HS-5 (cell line): Measurements from ENCODE around the gene CMSS1.
"Not testable (repeated sequence)": the region's sequence is repeated elsewhere in the genome, so short reads cannot be mapped to it uniquely, and the experiment has no call there.

ENCODE experiments used
- DNase-seq: peaks from one replicate; pipeline ENCODE4 v3.0.0-alpha.2; 2012; ENCODE audit warnings: low read depth

The CMSS1 gene

GRCh38 chr3:100083209-100083608 lies 265.5 kb downstream of the CMSS1 start:
- DNase-seq = no peak

GRCh38 chr3:100084100-100084806 lies 266.6 kb downstream of the CMSS1 start:
- DNase-seq = no peak

- no peak for DNase-seq
These were observed 268.7 kb downstream of the CMSS1 start for GRCh38 chr3:100086401-100086800.

GRCh38 chr3:100087198-100087597 lies 269.5 kb downstream of the CMSS1 start:
- DNase-seq = no peak

GRCh38 chr3:100088735-100089368 lies 271.2 kb downstream of the CMSS1 start:
- no peak for DNase-seq

- no peak for DNase-seq
These were observed 272.4 kb downstream of the CMSS1 start for GRCh38 chr3:100089812-100090668.

GRCh38 chr3:100090669-100091005 lies 273.0 kb downstream of the CMSS1 start:
- DNase-seq = no peak

GRCh38 chr3:100093831-100094230 lies 276.2 kb downstream of the CMSS1 start:
- no peak for DNase-seq

- not testable (repeated sequence) for DNase-seq
These were observed 278.6 kb downstream of the CMSS1 start for GRCh38 chr3:100096286-100096685.

GRCh38 chr3:100096866-100097265 lies 279.2 kb downstream of the CMSS1 start:
- no peak for DNase-seq

- DNase-seq = no peak
These were observed 280.5 kb downstream of the CMSS1 start for GRCh38 chr3:100097919-100098783.

GRCh38 chr3:100098784-100099070 lies 281.1 kb downstream of the CMSS1 start:
- DNase-seq = no peak

GRCh38 chr3:100099621-100100020 lies 282.0 kb downstream of the CMSS1 start:
- DNase-seq = no peak

GRCh38 chr3:100100425-100100824 lies 282.8 kb downstream of the CMSS1 start:
- no peak for DNase-seq

- no peak for DNase-seq
These were observed 285.1 kb downstream of the CMSS1 start for GRCh38 chr3:100102757-100103156.

GRCh38 chr3:100103558-100104441 lies 286.1 kb downstream of the CMSS1 start:
- DNase-seq = no peak

GRCh38 chr3:100104442-100104798 lies 286.8 kb downstream of the CMSS1 start:
- no peak for DNase-seq

- DNase-seq = no peak
These were observed 287.3 kb downstream of the CMSS1 start for GRCh38 chr3:100104817-100105413.

GRCh38 chr3:100105501-100105900 lies 287.8 kb downstream of the CMSS1 start:
- DNase-seq = no peak

GRCh38 chr3:100106094-100106493 lies 288.4 kb downstream of the CMSS1 start:
- no peak for DNase-seq
